Measurements from ENCODE around the gene C21orf91.

DNA sequence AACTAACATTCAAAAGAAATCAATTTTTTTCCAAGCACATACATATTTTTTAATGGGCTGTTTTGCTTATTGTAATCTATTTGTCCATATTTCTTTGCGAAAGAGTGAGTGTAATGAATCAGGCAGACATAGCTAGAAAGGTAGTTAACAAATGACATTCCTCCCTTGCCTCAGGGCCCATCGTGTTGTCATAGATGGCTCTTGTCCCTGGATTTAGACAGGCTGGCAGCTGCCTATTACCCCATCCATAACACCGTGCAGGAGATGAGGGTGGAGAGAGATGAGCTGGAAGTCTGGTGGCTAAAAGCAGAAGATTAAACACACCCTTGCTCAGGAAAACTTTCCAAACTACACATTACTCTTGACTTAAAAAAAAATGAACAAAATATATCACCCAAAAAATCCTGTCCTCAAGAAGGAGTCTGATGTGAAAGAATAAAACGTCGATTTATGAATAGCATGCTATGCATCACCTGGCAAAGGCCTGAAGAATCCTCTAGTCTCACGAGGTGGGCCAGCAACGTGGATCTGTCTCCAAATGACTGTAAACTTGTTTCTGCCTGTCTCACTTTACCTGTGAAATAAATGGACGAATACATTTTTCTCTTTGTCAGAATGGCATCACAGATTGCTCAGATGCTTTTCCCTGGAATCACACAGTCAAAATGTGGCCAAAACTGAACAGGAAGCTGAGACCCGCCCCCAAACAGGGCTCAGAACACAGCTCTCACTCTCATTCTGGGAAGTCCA lies 55.7 kb downstream of the C21orf91 start:
- no peak for TF ChIP-seq ZBTB8A (IDR thresholded peaks at IDR 0.05; ENCODE audit: partially characterized antibody)
- no peak for TF ChIP-seq POLR2AphosphoS5 (IDR thresholded peaks at IDR 0.05; ENCODE audit: control insufficient read depth, insufficient read depth, low read depth, low read length)
- TF ChIP-seq, protein P1, sequence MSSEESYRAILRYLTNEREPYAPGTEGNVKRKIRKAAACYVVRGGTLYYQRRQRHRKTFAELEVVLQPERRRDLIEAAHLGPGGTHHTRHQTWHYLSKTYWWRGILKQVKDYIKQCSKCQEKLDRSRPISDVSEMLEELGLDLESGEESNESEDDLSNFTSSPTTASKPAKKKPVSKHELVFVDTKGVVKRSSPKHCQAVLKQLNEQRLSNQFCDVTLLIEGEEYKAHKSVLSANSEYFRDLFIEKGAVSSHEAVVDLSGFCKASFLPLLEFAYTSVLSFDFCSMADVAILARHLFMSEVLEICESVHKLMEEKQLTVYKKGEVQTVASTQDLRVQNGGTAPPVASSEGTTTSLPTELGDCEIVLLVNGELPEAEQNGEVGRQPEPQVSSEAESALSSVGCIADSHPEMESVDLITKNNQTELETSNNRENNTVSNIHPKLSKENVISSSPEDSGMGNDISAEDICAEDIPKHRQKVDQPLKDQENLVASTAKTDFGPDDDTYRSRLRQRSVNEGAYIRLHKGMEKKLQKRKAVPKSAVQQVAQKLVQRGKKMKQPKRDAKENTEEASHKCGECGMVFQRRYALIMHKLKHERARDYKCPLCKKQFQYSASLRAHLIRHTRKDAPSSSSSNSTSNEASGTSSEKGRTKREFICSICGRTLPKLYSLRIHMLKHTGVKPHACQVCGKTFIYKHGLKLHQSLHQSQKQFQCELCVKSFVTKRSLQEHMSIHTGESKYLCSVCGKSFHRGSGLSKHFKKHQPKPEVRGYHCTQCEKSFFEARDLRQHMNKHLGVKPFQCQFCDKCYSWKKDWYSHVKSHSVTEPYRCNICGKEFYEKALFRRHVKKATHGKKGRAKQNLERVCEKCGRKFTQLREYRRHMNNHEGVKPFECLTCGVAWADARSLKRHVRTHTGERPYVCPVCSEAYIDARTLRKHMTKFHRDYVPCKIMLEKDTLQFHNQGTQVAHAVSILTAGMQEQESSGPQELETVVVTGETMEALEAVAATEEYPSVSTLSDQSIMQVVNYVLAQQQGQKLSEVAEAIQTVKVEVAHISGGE (CRISPR knock-in tag; IDR thresholded peaks at IDR 0.05) = no peak
- no peak for TF ChIP-seq AFF4 (CRISPR knock-in tag; IDR thresholded peaks at IDR 0.05)
- TF ChIP-seq ZNF133 (CRISPR knock-in tag; IDR thresholded peaks at IDR 0.05) = no peak
